HS-27A (cell line): ENCODE measurements around the gene CD99.
"Not testable (repeated sequence)": the region's sequence is repeated elsewhere in the genome, so short reads cannot be mapped to it uniquely, and the experiment has no call there.

Experiments used
- DNase-seq: peaks from one replicate; pipeline ENCODE4 v3.0.0-alpha.2; 2012; ENCODE audit warnings: low read depth, missing footprints

CD99 gene

GRCh38 chrX:2773166-2774055, 82.3 kb downstream of the CD99 start:
- DNase-seq: not testable (repeated sequence)

- no peak for DNase-seq
Observed at GRCh38 chrX:2774057-2774456, 83.0 kb downstream of the CD99 start.

GRCh38 chrX:2774776-2775175, 83.7 kb downstream of the CD99 start:
- DNase-seq: no peak

- DNase-seq: not testable (repeated sequence)
Observed at GRCh38 chrX:2780472-2781225, 89.6 kb downstream of the CD99 start.

- no peak for DNase-seq
Observed at GRCh38 chrX:2781226-2781571, 90.1 kb downstream of the CD99 start.

GRCh38 chrX:2781698-2782097, 90.6 kb downstream of the CD99 start:
- DNase-seq: no peak

- no peak for DNase-seq
Observed at GRCh38 chrX:2782171-2782570, 91.1 kb downstream of the CD99 start.

GRCh38 chrX:2782778-2783177, 91.7 kb downstream of the CD99 start:
- DNase-seq: no peak

- DNase-seq: no peak
Observed at GRCh38 chrX:2784026-2784425, 92.9 kb downstream of the CD99 start.

- DNase-seq: no peak
Observed at GRCh38 chrX:2785538-2785937, 94.4 kb downstream of the CD99 start.

GRCh38 chrX:2788980-2789379, 97.9 kb downstream of the CD99 start:
- no peak for DNase-seq

GRCh38 chrX:2789569-2789968, 98.5 kb downstream of the CD99 start:
- no peak for DNase-seq
